ENCODE measurements around the gene POM121C. TPM values are rescaled to one million over a fixed set of nuclear protein-coding genes. Genes with fewer than 3 reads are reported as not detected.
A peak's percentile ranks its signal among the peaks of the same experiment; 100 is the strongest.
"Not testable (repeated sequence)": the region's sequence is repeated elsewhere in the genome, so short reads cannot be mapped to it uniquely, and the experiment has no call there.

The POM121C gene
- 10 to 100 TPM; 82.2 to 87.3 TPM for total RNA-seq

GRCh38 chr7:75485979-75486643, at the start of gene POM121C:
Gene POM121C (minus strand): TSS chr7:75486299. CDS start chr7:75441496, 44,803 bp downstream.
- ATAC-seq (ENCODE audit: low read depth): peak; percentile 100
- not testable (repeated sequence) for H3K4me1 Mint-ChIP-seq, H3K36me3 Mint-ChIP-seq, H3K27me3 Mint-ChIP-seq, H3K9me3 Mint-ChIP-seq
- POLR2A ChIA-PET: interaction anchor here (0.6 kb wide), 1 partner anchor 241 kb away, joined by 4 read pairs; no protein-coding TSS in a partner anchor
- DNase-seq: peak; percentile 84
- Mint-ChIP-seq H3K27ac (peak within 1 kb of the TSS; percentile 77), H3K4me3 (peak within 1 kb of the TSS; percentile 91)

DNA sequence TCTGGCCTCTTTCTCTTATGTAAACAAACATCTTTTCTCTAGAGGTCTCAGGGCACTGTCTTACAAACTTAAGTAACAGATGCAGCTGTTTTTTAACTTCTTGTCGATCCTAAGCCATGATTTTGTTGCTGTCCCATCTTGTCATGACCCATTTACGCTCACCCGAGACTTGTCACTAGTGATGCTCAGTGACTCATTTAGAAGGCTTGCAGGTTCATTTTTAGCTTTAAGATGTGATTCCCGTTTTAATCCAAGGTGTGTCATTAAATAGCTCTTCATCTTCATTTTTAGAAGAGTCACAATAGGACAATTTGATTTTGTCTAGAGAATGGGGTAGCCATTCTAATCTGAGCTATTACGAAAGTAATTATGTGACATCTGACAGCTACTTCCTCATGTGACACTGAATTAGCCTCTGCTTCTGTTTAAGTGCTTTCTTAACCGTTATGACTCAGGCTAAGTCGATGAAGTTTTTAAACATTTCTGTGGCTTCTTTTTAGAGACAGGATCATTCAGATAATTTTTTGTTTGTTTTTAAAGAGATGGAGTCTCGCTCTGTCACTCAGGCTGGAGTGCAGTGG, 48.7 kb upstream of the POM121C start:
- no peak overlapping the region for H3K4me3 Mint-ChIP-seq
- no peak for DNase-seq
- no peaks in the 10 kb centered on the region for H3K36me3 Mint-ChIP-seq
- no peaks in the 10 kb centered on the region for H3K9me3 Mint-ChIP-seq
- no peaks in the 10 kb centered on the region for H3K4me1 Mint-ChIP-seq
- ATAC-seq (ENCODE audit: low read depth): no peak
- H3K27ac Mint-ChIP-seq: no peak overlapping the region
- POLR2A ChIA-PET: no interaction called here
- H3K27me3 Mint-ChIP-seq: no peaks in the 10 kb centered on the region

GRCh38 chr7:75533926-75534325, 47.8 kb upstream of the POM121C start:
- no peak for ATAC-seq (ENCODE audit: low read depth)
- no peaks in the 10 kb centered on the region for H3K9me3 Mint-ChIP-seq
- H3K36me3 Mint-ChIP-seq: no peaks in the 10 kb centered on the region
- no peak overlapping the region for H3K4me3 Mint-ChIP-seq
- no peak for DNase-seq
- no peaks in the 10 kb centered on the region for H3K27me3 Mint-ChIP-seq
- POLR2A ChIA-PET: no interaction called here
- no peaks in the 10 kb centered on the region for H3K4me1 Mint-ChIP-seq
- no peak overlapping the region for H3K27ac Mint-ChIP-seq

DNA sequence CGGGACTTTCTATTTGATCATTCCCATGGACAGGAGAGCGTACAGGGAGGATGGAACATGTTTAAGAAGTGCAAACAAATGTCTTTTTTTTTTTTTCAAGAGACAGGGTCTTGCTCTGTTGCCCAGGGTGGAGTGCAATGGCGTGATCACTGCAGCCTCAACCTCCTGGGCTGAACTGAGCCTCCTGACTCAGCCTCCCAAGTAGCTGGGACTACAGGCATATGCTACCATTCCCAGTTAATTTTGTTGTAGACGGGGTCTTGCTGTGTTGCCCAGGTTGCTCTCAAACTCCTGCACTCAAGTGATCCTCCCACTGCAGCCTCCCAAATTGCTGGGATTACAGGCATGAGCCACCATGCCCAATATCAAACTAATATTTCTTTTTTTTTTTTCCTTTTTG, 46.5 kb upstream of the POM121C start:
- POLR2A ChIA-PET: no interaction called here
- no peaks in the 10 kb centered on the region for H3K36me3 Mint-ChIP-seq
- peaks cover 3% of the 10 kb centered on the region for H3K4me1 Mint-ChIP-seq
- no peaks in the 10 kb centered on the region for H3K9me3 Mint-ChIP-seq
- H3K4me3 Mint-ChIP-seq: no peak overlapping the region
- ATAC-seq (ENCODE audit: low read depth) (no peak), DNase-seq (no peak)
- H3K27me3 Mint-ChIP-seq: no peaks in the 10 kb centered on the region
- no peak overlapping the region for H3K27ac Mint-ChIP-seq

- Mint-ChIP-seq H3K4me3 (no peak overlapping the region), H3K27ac (no peak overlapping the region), H3K36me3 (no peaks in the 10 kb centered on the region), H3K27me3 (no peaks in the 10 kb centered on the region), H3K4me1 (peaks cover 7% of the 10 kb centered on the region), H3K9me3 (no peaks in the 10 kb centered on the region)
- ATAC-seq (ENCODE audit: low read depth) (no peak), DNase-seq (no peak)
- POLR2A ChIA-PET: no interaction called here
These were observed 45.3 kb upstream of the POM121C start for GRCh38 chr7:75531359-75531821.

GRCh38 chr7:75527224-75527722, 41.2 kb upstream of the POM121C start:
- Mint-ChIP-seq H3K4me1 (peaks cover 19% of the 10 kb centered on the region), H3K4me3 (peak overlapping the region; percentile 96), H3K27ac (peak overlapping the region; percentile 88), H3K36me3 (peaks cover 30% of the 10 kb centered on the region)
- H3K27me3 Mint-ChIP-seq; DNase-seq; ATAC-seq (ENCODE audit: low read depth); H3K9me3 Mint-ChIP-seq; POLR2A ChIA-PET: not testable (repeated sequence)

DNA sequence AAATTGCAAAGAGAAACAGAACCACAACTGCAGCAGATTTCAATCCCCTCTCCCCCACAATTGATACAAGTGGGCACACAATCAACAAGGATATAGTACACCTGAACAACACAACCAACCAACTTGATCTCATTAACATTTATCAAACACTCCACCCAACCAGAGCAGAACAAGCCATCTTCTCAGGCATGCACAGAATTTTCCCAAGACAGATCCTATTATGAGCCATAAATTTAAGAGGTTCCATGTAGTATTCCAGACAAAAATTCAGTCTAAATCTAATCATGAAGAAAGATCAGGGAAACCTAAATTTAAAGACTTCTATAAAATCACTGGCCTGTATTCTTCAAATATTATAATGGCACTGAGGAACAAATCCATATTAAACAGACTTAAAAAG, 35.6 kb upstream of the POM121C start:
- H3K27ac Mint-ChIP-seq; POLR2A ChIA-PET; DNase-seq; H3K9me3 Mint-ChIP-seq; ATAC-seq (ENCODE audit: low read depth); H3K27me3 Mint-ChIP-seq; H3K4me3 Mint-ChIP-seq: not testable (repeated sequence)
- H3K36me3 Mint-ChIP-seq: peaks cover 59% of the 10 kb centered on the region
- H3K4me1 Mint-ChIP-seq: peaks cover 22% of the 10 kb centered on the region

- DNase-seq; ATAC-seq (ENCODE audit: low read depth); POLR2A ChIA-PET; H3K27me3 Mint-ChIP-seq; H3K4me3 Mint-ChIP-seq; H3K27ac Mint-ChIP-seq; H3K9me3 Mint-ChIP-seq: not testable (repeated sequence)
- Mint-ChIP-seq H3K36me3 (peaks cover 43% of the 10 kb centered on the region), H3K4me1 (peaks cover 12% of the 10 kb centered on the region)
These were observed 32.7 kb upstream of the POM121C start for GRCh38 chr7:75518842-75519241.

DNA sequence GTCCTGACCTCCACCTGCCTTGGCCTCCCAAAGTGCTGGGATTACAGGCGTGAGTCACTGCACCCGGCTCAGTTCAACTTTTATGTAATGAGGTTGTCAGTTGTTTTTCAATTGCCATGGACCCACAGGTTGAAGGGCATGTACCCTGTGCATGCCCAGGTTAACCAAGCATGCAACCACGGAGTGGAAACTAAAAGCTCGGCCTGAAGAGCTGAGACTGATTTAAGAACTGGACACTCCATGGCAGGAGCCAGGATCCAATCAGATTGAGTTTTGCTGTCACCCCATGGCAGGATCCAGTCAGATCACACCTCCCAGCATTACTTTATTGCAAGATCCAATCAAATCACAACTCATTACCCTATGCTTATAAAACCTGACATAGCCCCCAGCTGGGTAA, 22.9 kb upstream of the POM121C start:
- ATAC-seq (ENCODE audit: low read depth); DNase-seq; POLR2A ChIA-PET; H3K4me3 Mint-ChIP-seq; H3K36me3 Mint-ChIP-seq; H3K9me3 Mint-ChIP-seq; H3K4me1 Mint-ChIP-seq; H3K27ac Mint-ChIP-seq; H3K27me3 Mint-ChIP-seq: not testable (repeated sequence)

- H3K27me3 Mint-ChIP-seq; ATAC-seq (ENCODE audit: low read depth); DNase-seq; H3K4me1 Mint-ChIP-seq; H3K4me3 Mint-ChIP-seq; H3K9me3 Mint-ChIP-seq; POLR2A ChIA-PET; H3K27ac Mint-ChIP-seq; H3K36me3 Mint-ChIP-seq: not testable (repeated sequence)
These were observed 5.9 kb upstream of the POM121C start, which contains the start of gene SPDYE5 for GRCh38 chr7:75492020-75492419. Gene SPDYE5 (plus strand): TSS chr7:75492320. CDS start chr7:75494048, 1,728 bp downstream.

DNA sequence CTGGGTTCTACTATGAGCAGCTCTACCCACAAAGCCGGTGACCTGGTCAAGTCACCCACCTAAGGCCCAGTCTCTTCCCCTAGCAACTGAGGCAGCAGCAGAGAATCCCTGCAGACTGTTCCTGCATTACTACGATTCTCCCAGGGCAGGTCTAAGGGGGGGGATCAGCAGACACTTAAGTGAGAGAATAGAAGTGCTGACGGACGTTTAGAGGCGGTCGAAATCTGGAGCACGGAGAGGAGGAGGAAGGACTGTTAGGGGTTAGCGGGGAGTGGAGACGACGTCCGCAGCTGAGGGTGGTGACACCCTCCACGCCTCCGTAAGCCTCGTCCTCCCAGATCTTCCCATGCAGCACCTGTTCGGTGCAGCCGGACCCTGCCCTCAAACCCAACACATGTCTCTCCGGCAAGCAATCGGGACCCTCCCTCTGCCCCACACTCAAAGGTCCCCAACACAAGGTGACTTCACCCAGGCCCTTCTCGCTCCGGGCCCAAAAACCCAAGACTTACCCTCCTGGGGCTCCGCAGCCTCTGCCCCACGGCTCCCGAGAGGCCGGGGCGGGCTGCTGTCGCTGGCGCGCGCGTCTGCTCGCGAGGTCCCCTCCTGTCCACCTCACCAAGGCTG, 632 bp downstream of the POM121C start:
- Mint-ChIP-seq H3K27ac (peak overlapping the region; percentile 77), H3K4me3 (peak overlapping the region; percentile 91)
- POLR2A ChIA-PET; H3K9me3 Mint-ChIP-seq; H3K4me1 Mint-ChIP-seq; H3K27me3 Mint-ChIP-seq; H3K36me3 Mint-ChIP-seq; ATAC-seq (ENCODE audit: low read depth): not testable (repeated sequence)
- DNase-seq: peak; percentile 49

- POLR2A ChIA-PET; DNase-seq; H3K27ac Mint-ChIP-seq; H3K4me1 Mint-ChIP-seq; H3K4me3 Mint-ChIP-seq; H3K9me3 Mint-ChIP-seq; ATAC-seq (ENCODE audit: low read depth); H3K27me3 Mint-ChIP-seq; H3K36me3 Mint-ChIP-seq: not testable (repeated sequence)
These were observed 5.8 kb downstream of the POM121C start for GRCh38 chr7:75480313-75480712.

DNA sequence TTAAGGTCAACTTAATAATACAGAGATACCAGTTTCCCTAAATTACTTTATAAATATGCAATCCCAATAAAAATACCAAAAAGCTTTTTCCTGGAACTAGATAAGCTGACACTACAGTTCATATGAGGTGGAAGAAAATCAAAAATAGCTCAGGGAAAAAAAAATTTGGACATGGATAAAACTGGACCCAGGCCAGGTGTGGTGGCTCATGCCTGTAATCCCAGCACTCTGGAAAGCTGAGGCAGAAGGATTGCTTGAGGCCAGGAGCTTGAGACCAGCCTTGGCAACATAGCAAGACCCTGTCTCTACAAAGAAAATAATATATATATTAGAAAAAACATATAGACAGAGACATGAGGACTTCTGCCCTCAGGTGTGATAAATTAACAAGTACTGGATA, 8.6 kb downstream of the POM121C start:
- peaks cover 11% of the 10 kb centered on the region for H3K36me3 Mint-ChIP-seq
- DNase-seq; H3K9me3 Mint-ChIP-seq; POLR2A ChIA-PET; H3K4me1 Mint-ChIP-seq; H3K4me3 Mint-ChIP-seq; H3K27me3 Mint-ChIP-seq; ATAC-seq (ENCODE audit: low read depth); H3K27ac Mint-ChIP-seq: not testable (repeated sequence)

DNA sequence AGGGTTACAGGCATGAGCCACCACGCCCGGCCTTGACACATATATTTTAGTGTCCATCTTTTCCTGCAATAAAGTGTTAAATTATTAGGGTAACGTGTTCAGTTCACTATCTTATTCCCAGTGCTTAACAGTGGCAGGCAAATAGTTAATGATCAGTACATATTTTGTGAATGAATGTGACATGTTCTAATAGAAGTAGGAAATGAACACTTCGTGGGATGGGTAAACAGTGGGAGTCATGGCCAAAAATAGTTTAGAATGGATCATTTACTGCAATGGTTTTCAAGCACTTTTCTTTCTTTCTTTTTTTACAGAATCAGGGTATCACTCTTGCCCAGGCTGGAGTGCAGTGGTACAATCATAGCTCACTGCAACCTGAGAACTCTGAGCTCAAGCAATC, 15.9 kb downstream of the POM121C start:
- H3K27ac Mint-ChIP-seq; H3K4me1 Mint-ChIP-seq; POLR2A ChIA-PET; H3K9me3 Mint-ChIP-seq; H3K4me3 Mint-ChIP-seq; DNase-seq; H3K27me3 Mint-ChIP-seq; ATAC-seq (ENCODE audit: low read depth): not testable (repeated sequence)
- H3K36me3 Mint-ChIP-seq: peaks cover 43% of the 10 kb centered on the region
